ENCODE data around the gene JARID2.

GRCh38 chr6:15359335-15359862 lies 113.5 kb downstream of the JARID2 start:
- no peak for TF ChIP-seq POLR2A (IDR thresholded peaks at IDR 0.05)
- TF ChIP-seq, protein P1, sequence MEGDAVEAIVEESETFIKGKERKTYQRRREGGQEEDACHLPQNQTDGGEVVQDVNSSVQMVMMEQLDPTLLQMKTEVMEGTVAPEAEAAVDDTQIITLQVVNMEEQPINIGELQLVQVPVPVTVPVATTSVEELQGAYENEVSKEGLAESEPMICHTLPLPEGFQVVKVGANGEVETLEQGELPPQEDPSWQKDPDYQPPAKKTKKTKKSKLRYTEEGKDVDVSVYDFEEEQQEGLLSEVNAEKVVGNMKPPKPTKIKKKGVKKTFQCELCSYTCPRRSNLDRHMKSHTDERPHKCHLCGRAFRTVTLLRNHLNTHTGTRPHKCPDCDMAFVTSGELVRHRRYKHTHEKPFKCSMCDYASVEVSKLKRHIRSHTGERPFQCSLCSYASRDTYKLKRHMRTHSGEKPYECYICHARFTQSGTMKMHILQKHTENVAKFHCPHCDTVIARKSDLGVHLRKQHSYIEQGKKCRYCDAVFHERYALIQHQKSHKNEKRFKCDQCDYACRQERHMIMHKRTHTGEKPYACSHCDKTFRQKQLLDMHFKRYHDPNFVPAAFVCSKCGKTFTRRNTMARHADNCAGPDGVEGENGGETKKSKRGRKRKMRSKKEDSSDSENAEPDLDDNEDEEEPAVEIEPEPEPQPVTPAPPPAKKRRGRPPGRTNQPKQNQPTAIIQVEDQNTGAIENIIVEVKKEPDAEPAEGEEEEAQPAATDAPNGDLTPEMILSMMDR (IDR thresholded peaks at IDR 0.05), result no peak
- no peak for TF ChIP-seq POLR2AphosphoS5 (IDR thresholded peaks at IDR 0.05)

Data from suprapubic skin (tissue), 4 donors.